ENCODE results near the gene RBM28. TPM values are rescaled to one million over a fixed set of nuclear protein-coding genes. Genes with fewer than 3 reads are reported as not detected.

Gene RBM28
- total and polyA plus RNA-seq, 2 donors from 2014 or later: 11.5 to 35.2 TPM

- FAIRE-seq: no peak
- intact Hi-C loops (cut with DNase I): no loop called here
- no peak for DNase-seq
- Histone ChIP-seq H3K27me3 (ENCODE audit: control insufficient read depth, insufficient read depth, low read length) (no peaks in the 10 kb centered on the region), H3K9me3 (ENCODE audit: control insufficient read depth in 2 of 3, insufficient read depth in 1 of 3, low read length in 3 of 3) (no peaks in the 10 kb centered on the region), H3K4me3 (ENCODE audit: low read length in 3 of 3) (no peak overlapping the region), H3K36me3 (ENCODE audit: control insufficient read depth in 2 of 3, insufficient read depth in 3 of 3, low read length in 3 of 3) (peaks cover 2 to 23% (median 11%) of the 10 kb centered on the region in 3 donors), H3K9ac (ENCODE audit: low read length in 3 of 3) (no peak overlapping the region), H3K4me1 (ENCODE audit: control insufficient read depth in 2 of 3, insufficient read depth in 2 of 3, low read depth in 1 of 3, low read length in 3 of 3) (peaks cover 0 to 13% (median 0%) of the 10 kb centered on the region in 3 donors), H3K27ac (ENCODE audit: low read depth in 2 of 2, low read length in 2 of 2) (no peak overlapping the region)
- no peak for TF ChIP-seq CTCF (IDR thresholded peaks at IDR 0.05; ENCODE audit: borderline replicate concordance, extremely low read depth, insufficient read depth)
Observed at GRCh38 chr7:128341733-128342132, 2.0 kb downstream of the RBM28 start.

DNA sequence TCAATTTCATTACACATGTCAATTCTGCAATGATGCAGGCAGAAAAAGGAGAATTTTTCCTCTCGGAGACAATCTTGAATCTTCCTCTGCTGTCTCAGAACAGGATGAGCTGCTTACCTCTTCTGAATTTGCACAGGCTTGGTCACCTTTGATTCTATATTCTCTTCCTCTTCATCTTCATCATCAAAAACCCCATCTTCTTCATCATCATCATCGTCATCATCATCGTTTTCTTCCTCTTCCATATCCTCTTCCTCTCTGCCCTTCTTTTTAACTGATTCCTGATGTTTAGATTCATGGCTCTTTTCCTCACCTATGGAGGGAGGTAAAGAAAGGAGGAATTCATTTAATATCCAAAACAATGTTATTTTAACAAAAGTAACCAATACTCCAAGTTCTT, 8.0 kb downstream of the RBM28 start:
- intact Hi-C loops (cut with DNase I): no loop called here
- FAIRE-seq: no peak

DNA sequence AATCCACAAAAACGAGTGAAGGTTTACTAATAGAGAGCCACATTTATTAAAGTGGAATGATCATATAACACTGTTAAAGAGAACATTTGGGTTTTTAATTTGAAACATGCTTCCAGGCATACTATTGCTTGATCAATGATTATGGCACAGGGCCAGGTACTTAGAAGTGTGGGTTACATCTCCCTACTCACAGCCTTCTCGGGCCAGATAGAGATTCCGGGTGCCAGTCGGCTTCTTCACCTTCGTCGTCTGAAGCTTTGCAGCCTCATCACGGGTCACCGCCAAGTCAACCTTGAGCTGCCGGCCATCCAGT, 19.4 kb downstream of the RBM28 start:
- Histone ChIP-seq H3K27ac (ENCODE audit: low read depth in 2 of 2, low read length in 2 of 2) (no peak overlapping the region), H3K36me3 (ENCODE audit: control insufficient read depth in 2 of 3, insufficient read depth in 3 of 3, low read length in 3 of 3) (peaks cover 8 to 65% (median 31%) of the 10 kb centered on the region in 3 donors), H3K4me1 (ENCODE audit: control insufficient read depth in 2 of 3, insufficient read depth in 2 of 3, low read depth in 1 of 3, low read length in 3 of 3) (no peaks in the 10 kb centered on the region), H3K4me3 (ENCODE audit: low read length in 3 of 3) (no peak overlapping the region), H3K27me3 (ENCODE audit: control insufficient read depth, insufficient read depth, low read length) (no peaks in the 10 kb centered on the region), H3K9ac (ENCODE audit: low read length in 3 of 3) (no peak overlapping the region), H3K9me3 (ENCODE audit: control insufficient read depth in 2 of 3, insufficient read depth in 1 of 3, low read length in 3 of 3) (no peaks in the 10 kb centered on the region)
- intact Hi-C loops (cut with DNase I): no loop called here
- TF ChIP-seq CTCF (IDR thresholded peaks at IDR 0.05; ENCODE audit: borderline replicate concordance, extremely low read depth, insufficient read depth): no peak
- DNase-seq (no peak), FAIRE-seq (no peak)

More for the DNA sequence above, 8.0 kb downstream of the RBM28 start:
- no peak overlapping the region for H3K27ac ChIP-seq (ENCODE audit: low read depth in 2 of 2, low read length in 2 of 2)
- no peaks in the 10 kb centered on the region for H3K27me3 ChIP-seq (ENCODE audit: control insufficient read depth, insufficient read depth, low read length)
- TF ChIP-seq CTCF (IDR thresholded peaks at IDR 0.05; ENCODE audit: borderline replicate concordance, extremely low read depth, insufficient read depth): no peak
- no peak overlapping the region for H3K4me3 ChIP-seq (ENCODE audit: low read length in 3 of 3)
- DNase-seq: no peak
- H3K9me3 ChIP-seq (ENCODE audit: control insufficient read depth in 2 of 3, insufficient read depth in 1 of 3, low read length in 3 of 3): no peaks in the 10 kb centered on the region
- H3K36me3 ChIP-seq (ENCODE audit: control insufficient read depth in 2 of 3, insufficient read depth in 3 of 3, low read length in 3 of 3): peaks cover 8 to 60% (median 46%) of the 10 kb centered on the region in 3 donors
- H3K4me1 ChIP-seq (ENCODE audit: control insufficient read depth in 2 of 3, insufficient read depth in 2 of 3, low read depth in 1 of 3, low read length in 3 of 3): no peaks in the 10 kb centered on the region
- no peak overlapping the region for H3K9ac ChIP-seq (ENCODE audit: low read length in 3 of 3)

All from kidney (tissue), 14 donors.